IMR-90 (cell line): Measurements from ENCODE around the gene AUNIP. TPM values are rescaled to one million over a fixed set of nuclear protein-coding genes. Genes with fewer than 3 reads are reported as not detected.

Source experiments
- ATAC-seq: fragments of 200-7000 bp; cut with Tn5 transposase; 2 replicates; pipeline ENCODE4 v1.9.1; 2020; ENCODE audit warnings: low read depth, mild to moderate bottlenecking, moderate library complexity
- BruUV-seq: library from RNA; stranded (reverse); fragments of 400-500 nt; replicated peaks from 2 replicates; lab custom pipeline; 2021; lab: Mats Ljungman, UMichigan
- CTCF ChIA-PET: fragments of 300-600 bp; formaldehyde crosslinking; extraction: SDS; loops from one replicate; lab custom pipeline; 2021; ENCODE audit warnings: antibody characterized with exemption; lab: Yijun Ruan, JAX
- POLR2A ChIA-PET: fragments of 300-600 bp; sonication (Branson Sonifier 250); formaldehyde crosslinking; loops from one replicate; lab custom pipeline; 2022; ENCODE audit warnings: antibody characterized with exemption; ENCODE audit not compliant: unreplicated experiment; lab: Charles Lee
- DNase-seq: peaks from one replicate; pipeline ENCODE4 v3.0.0; 2013
- H2AFZ ChIP-seq: replicated peaks from 2 replicates; pipeline ENCODE3; 2013; ENCODE audit warnings: low read length, mild to moderate bottlenecking; ENCODE audit not compliant: poor library complexity
- H2AK5ac ChIP-seq: 2 replicates; pipeline ENCODE4 v1.6.1; 2013; ENCODE audit warnings: low read depth, low read length, inconsistent platforms
- H2AK9ac ChIP-seq: replicated peaks from 2 replicates; pipeline ENCODE3; 2013; ENCODE audit warnings: mild to moderate bottlenecking, low read depth, low read length, moderate library complexity; ENCODE audit not compliant: poor library complexity
- H2BK120ac ChIP-seq: 2 replicates; pipeline ENCODE4 v1.6.1; 2013; ENCODE audit warnings: low read depth, low read length, inconsistent platforms
- H2BK15ac ChIP-seq: 3 replicates; pipeline ENCODE4 v1.6.1; 2013; ENCODE audit warnings: low read depth, low read length, inconsistent platforms
- H2BK20ac ChIP-seq: 2 replicates; pipeline ENCODE4 v1.6.1; 2013; ENCODE audit warnings: low read depth, mild to moderate bottlenecking, inconsistent platforms, low read length, moderate library complexity
- H2BK5ac ChIP-seq: 2 replicates; pipeline ENCODE4 v1.6.1; 2013; ENCODE audit warnings: mild to moderate bottlenecking, low read depth, low read length, inconsistent platforms; ENCODE audit not compliant: poor library complexity, severe bottlenecking
- H3K14ac ChIP-seq: replicated peaks from 2 replicates; pipeline ENCODE4 v1.6.1; 2013; ENCODE audit warnings: low read depth, low read length, inconsistent platforms
- H3K18ac ChIP-seq: 2 replicates; pipeline ENCODE4 v1.6.1; 2013; ENCODE audit warnings: low read depth, low read length, control low read depth
- H3K23ac ChIP-seq: 2 replicates; pipeline ENCODE4 v1.6.1; 2013; ENCODE audit warnings: low read depth, low read length, inconsistent platforms
- H3K27ac ChIP-seq: 2 replicates; pipeline ENCODE4 v1.5.1; 2013; ENCODE audit warnings: mild to moderate bottlenecking, control low read depth, low read length; ENCODE audit not compliant: insufficient read depth
- H3K27me3 ChIP-seq: 2 replicates; pipeline ENCODE4 v1.6.1; 2013; ENCODE audit warnings: low read length; ENCODE audit not compliant: control insufficient read depth, insufficient read depth
- H3K36me3 ChIP-seq: 2 replicates; pipeline ENCODE4 v1.6.1; 2013; ENCODE audit warnings: low read length, mixed read lengths; ENCODE audit not compliant: control insufficient read depth, insufficient read depth
- H3K4ac ChIP-seq: 2 replicates; pipeline ENCODE4 v1.6.1; 2013; ENCODE audit warnings: low read depth, low read length, inconsistent platforms
- H3K4me1 ChIP-seq: 2 replicates; pipeline ENCODE4 v1.6.1; 2013; ENCODE audit warnings: low read length, mixed read lengths; ENCODE audit not compliant: control insufficient read depth, insufficient read depth
- H3K4me2 ChIP-seq: 2 replicates; pipeline ENCODE4 v1.6.1; 2013; ENCODE audit warnings: low read depth, mild to moderate bottlenecking, control low read depth, low read length, moderate library complexity
- H3K4me3 ChIP-seq: 2 replicates; pipeline ENCODE4 v1.5.1; 2013; ENCODE audit warnings: low read depth, mild to moderate bottlenecking, control low read depth, low read length, moderate library complexity; ENCODE audit not compliant: insufficient read depth
- H3K56ac ChIP-seq: 2 replicates; pipeline ENCODE4 v1.6.1; 2013; ENCODE audit warnings: low read length, inconsistent platforms; ENCODE audit not compliant: insufficient read depth; ENCODE audit errors: extremely low read depth
- H3K79me1 ChIP-seq, 2 experiments: 2 replicates each; pipeline ENCODE4 v1.6.1; 2013; ENCODE audit warnings: low read length in 2 of 2, inconsistent platforms in 1 of 2, low read depth in 1 of 2
- H3K9ac ChIP-seq: 2 replicates; pipeline ENCODE4 v1.6.1; 2013; ENCODE audit warnings: low read depth, low read length, control low read depth
- H3K9me1 ChIP-seq: 2 replicates; pipeline ENCODE4 v1.6.1; 2013; ENCODE audit warnings: low read length, inconsistent platforms; ENCODE audit not compliant: insufficient read depth
- H3K9me3 ChIP-seq: 2 replicates; pipeline ENCODE4 v1.6.1; 2013; ENCODE audit warnings: low read length; ENCODE audit not compliant: control insufficient read depth, insufficient read depth
- H4K20me1 ChIP-seq: 2 replicates; pipeline ENCODE4 v1.6.1; 2013; ENCODE audit warnings: low read length, inconsistent platforms; ENCODE audit not compliant: insufficient read depth
- H4K5ac ChIP-seq: 2 replicates; pipeline ENCODE4 v1.6.1; 2013; ENCODE audit warnings: mild to moderate bottlenecking, low read depth, low read length, control low read depth
- H4K8ac ChIP-seq, 2 experiments: 2 replicates each; pipeline ENCODE4 v1.6.1; 2013; ENCODE audit warnings: low read depth in 2 of 2, low read length in 2 of 2, control low read depth in 1 of 2, inconsistent platforms in 1 of 2
- H4K91ac ChIP-seq: 2 replicates; pipeline ENCODE4 v1.6.1; 2013; ENCODE audit warnings: low read depth, low read length, inconsistent platforms; ENCODE audit not compliant: insufficient read depth
- BHLHE40 ChIP-seq: fragments of 150-350 bp; IDR thresholded peaks from 2 replicates; pipeline ENCODE4 v1.6.1; 2016; ENCODE audit warnings: mild to moderate bottlenecking, low read depth, low read length
- CHD1 ChIP-seq: IDR thresholded peaks from 2 replicates; pipeline ENCODE4 v1.6.1; 2012; ENCODE audit warnings: low read depth, low read length, improper control_type of control experiment
- ELK1 ChIP-seq: fragments of 150-350 bp; IDR thresholded peaks from 2 replicates; pipeline ENCODE4 v1.6.1; 2016; ENCODE audit warnings: low read depth, mild to moderate bottlenecking, low read length, moderate library complexity, borderline replicate concordance
- FOS ChIP-seq: fragments of 150-350 bp; IDR thresholded peaks from 2 replicates; pipeline ENCODE4 v1.6.1; 2016; ENCODE audit warnings: low read depth, low read length
- MAFK ChIP-seq: IDR thresholded peaks from 2 replicates; pipeline ENCODE4 v1.6.1; 2012; ENCODE audit warnings: low read depth, low read length, improper control_type of control experiment
- MAZ ChIP-seq: IDR thresholded peaks from 2 replicates; pipeline ENCODE4 v1.6.1; 2012; ENCODE audit warnings: low read depth, mild to moderate bottlenecking, low read length, improper control_type of control experiment, moderate library complexity, borderline replicate concordance
- MXI1 ChIP-seq: IDR thresholded peaks from 2 replicates; pipeline ENCODE4 v1.6.1; 2012; ENCODE audit warnings: low read depth, mild to moderate bottlenecking, low read length, moderate library complexity, borderline replicate concordance
- NFE2L2 ChIP-seq: fragments of 150-350 bp; IDR thresholded peaks from 2 replicates; pipeline ENCODE4 v1.6.1; 2016; ENCODE audit warnings: low read depth, mild to moderate bottlenecking, low read length
- POLR2A ChIP-seq: IDR thresholded peaks from 2 replicates; pipeline ENCODE4 v1.6.1; 2012; ENCODE audit warnings: mild to moderate bottlenecking, low read depth, low read length
- RAD21 ChIP-seq: IDR thresholded peaks from 2 replicates; pipeline ENCODE4 v1.6.1; 2012; ENCODE audit warnings: low read length, improper control_type of control experiment
- RCOR1 ChIP-seq: IDR thresholded peaks from 2 replicates; pipeline ENCODE4 v1.6.1; 2012; ENCODE audit warnings: mild to moderate bottlenecking, low read length, improper control_type of control experiment; ENCODE audit not compliant: insufficient replicate concordance
- RFX5 ChIP-seq: IDR thresholded peaks from 2 replicates; pipeline ENCODE4 v1.8.0; 2012; ENCODE audit warnings: low read depth, mild to moderate bottlenecking, low read length, moderate library complexity
- SMC3 ChIP-seq: fragments of 150-350 bp; IDR thresholded peaks from 2 replicates; pipeline ENCODE4 v1.6.1; 2016; ENCODE audit warnings: low read depth, mild to moderate bottlenecking, antibody characterized with exemption, low read length, moderate library complexity
- WGBS, 2 experiments: methylation state at CpG; one replicate each; pipeline versions ENCODE4 v1.1.5 to v1.1.7; 2013; ENCODE audit warnings: missing lambda C conversion rate in 2 of 2; ENCODE audit not compliant: insufficient read length in 1 of 2; ENCODE audit errors: extremely low coverage in 2 of 2; 5-methylcytosine and 5-hydroxymethylcytosine counted together
- dilution Hi-C: fragments of 300-500 bp; cut with HindIII; formaldehyde crosslinking; loops from one replicate; pipeline ENCODE4 v1.14.3; 2018; ENCODE audit warnings: low sequenced_read_pairs; ENCODE audit not compliant: unreplicated experiment
- in situ Hi-C: fragments of 300-500 bp; cut with MboI; formaldehyde crosslinking; loops from 3 replicates; pipeline ENCODE4 v1.14.3; 2019; ENCODE audit warnings: low sequenced_read_pairs, inconsistent platforms, mixed read lengths
- intact Hi-C: fragments of 100-400 bp; cut with micrococcal nuclease; formaldehyde crosslinking; loops from 2 replicates; pipeline ENCODE4 v1.10.0; 2022
- polyA plus RNA-seq, 3 experiments: library from polyadenylated mRNA; depleted of rRNA; stranded (reverse); fragments of >200 nt; gene quantifications; 2 replicates each; pipeline ENCODE4 v1.2.3, GENCODE V29; 2012; ENCODE audit warnings: low replicate concordance in 1 of 3
- total RNA-seq: library from RNA; depleted of rRNA; stranded (reverse); fragments of >200 nt; gene quantifications from 2 replicates; pipeline ENCODE4 v1.2.3, GENCODE V29; 2012
- TF ChIP-seq, protein P1 (sequence below): conservative IDR thresholded peaks from 2 replicates; pipeline ENCODE4 v1.5.1; 2012; ENCODE audit warnings: mild to moderate bottlenecking, low read depth, low read length, improper control_type of control experiment
- TF ChIP-seq, protein P2 (sequence below): fragments of 150-350 bp; IDR thresholded peaks from 2 replicates; pipeline ENCODE4 v1.6.1; 2017; ENCODE audit warnings: mild to moderate bottlenecking, antibody characterized with exemption, low read length, low read depth

Gene AUNIP
- total and polyA plus RNA-seq, 2 of the 4 experiments (the other 2 are of a cell fraction), result 2.4 to 5.0 TPM

GRCh38 chr1:25906644-25907300, 47.5 kb upstream of the AUNIP start:
- BruUV-seq, result no TSS peak
- peak overlapping the region; percentile 50 for H3K4me3 ChIP-seq
- peak overlapping the region; percentile 92 for H2AK9ac ChIP-seq
- peak overlapping the region; percentile 88 for H3K4ac ChIP-seq
- H2BK120ac ChIP-seq, result peak overlapping the region; percentile 82
- peaks cover 6% of the 10 kb centered on the region for H3K4me1 ChIP-seq
- H4K5ac ChIP-seq, result peak overlapping the region; percentile 56; the same call in 1 of the 2 replicates
- peak overlapping the region; percentile 66 for H4K91ac ChIP-seq
- H4K8ac ChIP-seq, result peak overlapping the region; percentile 62 to 95; a peak in 2 of 4 replicates
- no peaks in the 10 kb centered on the region for H3K9me3 ChIP-seq
- CTCF ChIA-PET, result no interaction called here
- no peak overlapping the region; the same call in 1 of the 2 replicates for H3K23ac ChIP-seq
- peak overlapping the region; percentile 62; the same call in 1 of the 2 replicates for H2BK20ac ChIP-seq
- H4K20me1 ChIP-seq, result peaks cover 10% of the 10 kb centered on the region; the same call in 1 of the 2 replicates
- DNase-seq (no peak), ATAC-seq (no peak; the same call in 1 of the 2 replicates)
- H3K79me1 ChIP-seq, result peaks cover 6 to 14% of the 10 kb centered on the region in 2 experiments; a peak in 3 of 4 replicates
- H3K27ac ChIP-seq, result no peak overlapping the region; the same call in 1 of the 2 replicates
- no peak overlapping the region for H3K9ac ChIP-seq
- intact Hi-C loops (no loop called here), dilution Hi-C loops (no loop called here), in situ Hi-C loops (no loop called here)
- H2BK15ac ChIP-seq, result peak overlapping the region; percentile 6; the same call in 1 of the 3 replicates
- POLR2A ChIA-PET, result no interaction called here
- H3K4me2 ChIP-seq, result peak overlapping the region; percentile 76
- H3K18ac ChIP-seq, result no peak overlapping the region; the same call in 1 of the 2 replicates
- no peak overlapping the region for H2BK5ac ChIP-seq
- H3K9me1 ChIP-seq, result peaks cover 12% of the 10 kb centered on the region
- H3K36me3 ChIP-seq, result peaks cover 4% of the 10 kb centered on the region
- peak overlapping the region; percentile 98 for H2AFZ ChIP-seq
- WGBS, 2 experiments, result 95% methylated on average over 3 of the region's 34 CpGs; no CpG with 5 or more reads in 1 of the 2 experiments
- no peaks in the 10 kb centered on the region for H3K27me3 ChIP-seq
- H3K56ac ChIP-seq, result no peak overlapping the region
- H2AK5ac ChIP-seq, result peak overlapping the region; percentile 77
- H3K14ac ChIP-seq, result peak overlapping the region; percentile 84
- TF ChIP-seq RCOR1, result no peak
- TF ChIP-seq MAZ, result no peak
- no peak for TF ChIP-seq POLR2A
- TF ChIP-seq, protein P1, sequence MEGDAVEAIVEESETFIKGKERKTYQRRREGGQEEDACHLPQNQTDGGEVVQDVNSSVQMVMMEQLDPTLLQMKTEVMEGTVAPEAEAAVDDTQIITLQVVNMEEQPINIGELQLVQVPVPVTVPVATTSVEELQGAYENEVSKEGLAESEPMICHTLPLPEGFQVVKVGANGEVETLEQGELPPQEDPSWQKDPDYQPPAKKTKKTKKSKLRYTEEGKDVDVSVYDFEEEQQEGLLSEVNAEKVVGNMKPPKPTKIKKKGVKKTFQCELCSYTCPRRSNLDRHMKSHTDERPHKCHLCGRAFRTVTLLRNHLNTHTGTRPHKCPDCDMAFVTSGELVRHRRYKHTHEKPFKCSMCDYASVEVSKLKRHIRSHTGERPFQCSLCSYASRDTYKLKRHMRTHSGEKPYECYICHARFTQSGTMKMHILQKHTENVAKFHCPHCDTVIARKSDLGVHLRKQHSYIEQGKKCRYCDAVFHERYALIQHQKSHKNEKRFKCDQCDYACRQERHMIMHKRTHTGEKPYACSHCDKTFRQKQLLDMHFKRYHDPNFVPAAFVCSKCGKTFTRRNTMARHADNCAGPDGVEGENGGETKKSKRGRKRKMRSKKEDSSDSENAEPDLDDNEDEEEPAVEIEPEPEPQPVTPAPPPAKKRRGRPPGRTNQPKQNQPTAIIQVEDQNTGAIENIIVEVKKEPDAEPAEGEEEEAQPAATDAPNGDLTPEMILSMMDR, result no peak
- TF ChIP-seq MAFK, result no peak
- no peak for TF ChIP-seq FOS
- TF ChIP-seq SMC3, result no peak
- no peak for TF ChIP-seq NFE2L2
- TF ChIP-seq CHD1, result no peak
- TF ChIP-seq ELK1, result no peak
- TF ChIP-seq RFX5, result no peak
- TF ChIP-seq MXI1, result no peak
- no peak for TF ChIP-seq RAD21
- TF ChIP-seq, protein P2, sequence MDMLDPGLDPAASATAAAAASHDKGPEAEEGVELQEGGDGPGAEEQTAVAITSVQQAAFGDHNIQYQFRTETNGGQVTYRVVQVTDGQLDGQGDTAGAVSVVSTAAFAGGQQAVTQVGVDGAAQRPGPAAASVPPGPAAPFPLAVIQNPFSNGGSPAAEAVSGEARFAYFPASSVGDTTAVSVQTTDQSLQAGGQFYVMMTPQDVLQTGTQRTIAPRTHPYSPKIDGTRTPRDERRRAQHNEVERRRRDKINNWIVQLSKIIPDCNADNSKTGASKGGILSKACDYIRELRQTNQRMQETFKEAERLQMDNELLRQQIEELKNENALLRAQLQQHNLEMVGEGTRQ, result no peak
- TF ChIP-seq BHLHE40, result no peak
